ENCODE measurements around the gene ZNF117. TPM values are rescaled to one million over a fixed set of nuclear protein-coding genes. Genes with fewer than 3 reads are reported as not detected.

Gene ZNF117
- total RNA-seq, 1 experiment from 2014 or later: 2.5 TPM

DNA sequence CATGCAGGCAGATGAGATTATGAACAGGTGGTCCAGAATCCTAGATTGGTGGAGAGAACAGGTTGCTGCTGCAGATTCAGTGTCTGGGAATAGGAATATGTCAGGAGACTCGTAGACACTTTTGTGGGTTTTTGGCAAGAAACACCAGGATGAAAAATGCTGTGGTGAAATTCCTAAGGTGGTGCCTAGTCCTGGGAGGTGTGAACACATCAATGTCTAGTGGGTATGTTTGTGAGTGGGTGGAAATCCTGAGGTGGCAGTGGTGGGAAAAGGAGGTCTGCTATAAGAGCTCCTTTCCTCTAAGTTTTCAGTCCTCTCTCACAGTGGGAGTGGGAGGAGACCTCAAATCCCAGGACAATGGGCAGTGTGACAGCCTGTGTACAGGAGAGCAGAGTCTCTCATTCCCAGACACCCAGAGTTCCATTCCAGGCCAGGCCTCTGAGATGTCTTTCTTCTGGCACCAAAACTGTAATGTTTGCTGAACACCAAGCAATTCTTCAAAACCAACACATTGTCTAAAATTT lies 10.5 kb upstream of the ZNF117 start (continued):
- TF ChIP-seq REST (IDR thresholded peaks at IDR 0.05; ENCODE audit: low read depth): no peak
- TF ChIP-seq, protein P1, sequence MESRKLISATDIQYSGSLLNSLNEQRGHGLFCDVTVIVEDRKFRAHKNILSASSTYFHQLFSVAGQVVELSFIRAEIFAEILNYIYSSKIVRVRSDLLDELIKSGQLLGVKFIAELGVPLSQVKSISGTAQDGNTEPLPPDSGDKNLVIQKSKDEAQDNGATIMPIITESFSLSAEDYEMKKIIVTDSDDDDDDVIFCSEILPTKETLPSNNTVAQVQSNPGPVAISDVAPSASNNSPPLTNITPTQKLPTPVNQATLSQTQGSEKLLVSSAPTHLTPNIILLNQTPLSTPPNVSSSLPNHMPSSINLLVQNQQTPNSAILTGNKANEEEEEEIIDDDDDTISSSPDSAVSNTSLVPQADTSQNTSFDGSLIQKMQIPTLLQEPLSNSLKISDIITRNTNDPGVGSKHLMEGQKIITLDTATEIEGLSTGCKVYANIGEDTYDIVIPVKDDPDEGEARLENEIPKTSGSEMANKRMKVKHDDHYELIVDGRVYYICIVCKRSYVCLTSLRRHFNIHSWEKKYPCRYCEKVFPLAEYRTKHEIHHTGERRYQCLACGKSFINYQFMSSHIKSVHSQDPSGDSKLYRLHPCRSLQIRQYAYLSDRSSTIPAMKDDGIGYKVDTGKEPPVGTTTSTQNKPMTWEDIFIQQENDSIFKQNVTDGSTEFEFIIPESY (IDR thresholded peaks at IDR 0.05; ENCODE audit: extremely low read depth, insufficient replicate concordance, low read length): no peak

- POLR2A ChIA-PET: no interaction called here
- ATAC-seq: no peak
- Histone ChIP-seq H3K9ac (ENCODE audit: low read length) (no peak overlapping the region), H3K9me2 (ENCODE audit: insufficient read depth) (no peaks in the 10 kb centered on the region), H2AFZ (ENCODE audit: low read depth, low read length, poor library complexity, severe bottlenecking) (no peak overlapping the region), H3K4me3 (replicated peaks in 1 of 2; ENCODE audit: low read depth in 1 of 2, low read length in 2 of 2) (no peak overlapping the region), H3K79me2 (ENCODE audit: insufficient read depth, low read length) (peaks cover 38% of the 10 kb centered on the region), H3K27me3 (ENCODE audit: insufficient read depth, low read length) (no peaks in the 10 kb centered on the region), H3K4me2 (ENCODE audit: low read length) (0 out of 2 replicates have a peak overlapping the region, but pooled peaks have one; percentile 9), H4K20me1 (ENCODE audit: insufficient read depth) (no peaks in the 10 kb centered on the region), H3K4me1 (ENCODE audit: control insufficient read depth in 1 of 2, insufficient read depth in 2 of 2, low read length in 2 of 2) (peaks cover 4 to 19% of the 10 kb centered on the region in 2 experiments; a peak in 2 of 4 replicates), H3K36me3 (ENCODE audit: control insufficient read depth in 1 of 2, insufficient read depth in 2 of 2, low read length in 2 of 2) (peaks cover 2 to 6% of the 10 kb centered on the region in 2 experiments; a peak in 2 of 4 replicates), H3K9me3 (ENCODE audit: control insufficient read depth in 1 of 2, insufficient read depth in 1 of 2, low read depth in 1 of 2, low read length in 2 of 2) (peaks cover 15 to 20% of the 10 kb centered on the region in 2 experiments; a peak in 2 of 4 replicates), H3K27ac (ENCODE audit: low read depth, low read length) (no peak overlapping the region; the same call in 1 of the 2 replicates)
- intact Hi-C loops (cut with micrococcal nuclease): no loop called here
- RAD21 ChIA-PET (ENCODE audit: low non-redundant PET in 1 of 2, low total read pairs in 2 of 2, uncharacterized antibody in 2 of 2, unreplicated experiment in 2 of 2): no interaction called here
- CTCF ChIA-PET: no interaction called here
- no peak for DNase-seq (ENCODE audit: low read depth, low spot score)
- BruUV-seq (replicated peaks): no TSS peak
- TF ChIP-seq SRF (IDR thresholded peaks at IDR 0.05; ENCODE audit: low read depth) (no peak), JUND (IDR thresholded peaks at IDR 0.05) (no peak), CTCF (IDR thresholded peaks at IDR 0.05 in 2 of 3, conservative IDR thresholded peaks at IDR 0.05 in 1 of 3; ENCODE audit: borderline replicate concordance in 1 of 3, insufficient read depth in 1 of 3, low read depth in 2 of 3, low read length in 2 of 3) (no peak), EGR1 (IDR thresholded peaks at IDR 0.05; ENCODE audit: low read depth) (no peak), ZFX (IDR thresholded peaks at IDR 0.05) (no peak), SIN3A (IDR thresholded peaks at IDR 0.05; ENCODE audit: low read depth) (0 out of 2 replicates have a peak, but pooled peaks have one; percentile 19), TCF7L2 (IDR thresholded peaks at IDR 0.05; ENCODE audit: borderline replicate concordance, extremely low read depth, insufficient read depth, insufficient read length) (peak; percentile 25), SP1 (IDR thresholded peaks at IDR 0.05; ENCODE audit: low read depth) (0 out of 2 replicates have a peak, but pooled peaks have one; percentile 40), ELF1 (IDR thresholded peaks at IDR 0.05; ENCODE audit: borderline replicate concordance, low read depth) (no peak)
- TF ChIP-seq, protein P1 (IDR thresholded peaks at IDR 0.05; ENCODE audit: extremely low read depth, insufficient replicate concordance, low read length): no peak
- TF ChIP-seq, protein P2, sequence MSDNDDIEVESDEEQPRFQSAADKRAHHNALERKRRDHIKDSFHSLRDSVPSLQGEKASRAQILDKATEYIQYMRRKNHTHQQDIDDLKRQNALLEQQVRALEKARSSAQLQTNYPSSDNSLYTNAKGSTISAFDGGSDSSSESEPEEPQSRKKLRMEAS (IDR thresholded peaks at IDR 0.05): no peak
Measured at GRCh38 chr7:64999165-65000004, 8.5 kb upstream of the ZNF117 start.

All from HCT116 (cell line).